Activated gamma-delta T cell treated with anti-CD3 and anti-CD28 coated beads, Interleukin-2, amount 50 U/mL, for 16 hours (primary cell): ENCODE data around the gene ZNRF1.
A peak's percentile ranks its signal among the peaks of the same experiment; 100 is the strongest.
"Not testable (repeated sequence)": the region's sequence is repeated elsewhere in the genome, so short reads cannot be mapped to it uniquely, and the experiment has no call there.

Experiments used
- DNase-seq: peaks from one replicate; pipeline ENCODE4 v3.0.0-alpha.2; 2020; ENCODE audit warnings: low read depth

The ZNRF1 gene

DNA sequence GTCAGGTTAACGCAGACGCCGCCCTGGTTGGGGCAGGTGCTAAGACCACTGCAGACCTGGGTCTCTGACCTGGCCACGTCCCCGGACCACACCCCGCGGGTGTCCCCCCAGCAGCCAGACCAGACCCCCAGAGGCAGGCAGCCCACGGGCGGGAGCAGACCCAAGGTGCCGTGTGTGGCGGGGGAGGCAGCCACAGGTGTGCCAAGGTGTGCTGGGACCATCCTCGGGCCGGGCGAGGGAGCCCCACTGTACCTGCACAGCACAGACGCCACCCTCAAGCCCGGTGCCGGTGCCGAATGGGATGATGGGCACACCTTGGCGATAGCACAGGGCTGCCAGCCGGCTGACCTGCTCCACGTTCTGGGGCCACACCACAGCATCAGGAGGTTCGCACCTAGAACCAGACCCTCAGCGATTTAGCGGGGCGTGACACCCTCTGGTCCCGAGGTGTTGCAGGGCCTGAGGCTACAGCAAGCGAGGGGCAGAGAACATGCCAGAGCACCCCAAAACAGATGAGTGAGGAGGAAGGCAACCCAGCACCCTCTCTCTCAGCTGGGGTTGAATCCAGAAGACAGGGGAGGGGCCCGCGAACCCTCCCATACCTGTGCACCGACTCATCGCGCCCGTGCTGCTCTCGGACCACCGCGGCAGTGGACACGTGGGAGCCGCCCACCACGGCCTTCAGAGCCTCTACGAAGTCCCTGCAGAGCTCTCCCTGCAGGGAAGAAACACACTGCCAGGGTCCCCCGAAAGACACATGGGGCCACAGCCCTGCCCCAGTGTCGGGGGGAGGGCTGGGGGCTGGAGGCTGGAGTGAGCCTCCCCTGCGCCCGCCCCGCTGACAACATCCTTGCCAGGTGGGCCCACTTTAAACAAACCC lies 116.4 kb downstream of the ZNRF1 start:
- no peak for DNase-seq

DNA sequence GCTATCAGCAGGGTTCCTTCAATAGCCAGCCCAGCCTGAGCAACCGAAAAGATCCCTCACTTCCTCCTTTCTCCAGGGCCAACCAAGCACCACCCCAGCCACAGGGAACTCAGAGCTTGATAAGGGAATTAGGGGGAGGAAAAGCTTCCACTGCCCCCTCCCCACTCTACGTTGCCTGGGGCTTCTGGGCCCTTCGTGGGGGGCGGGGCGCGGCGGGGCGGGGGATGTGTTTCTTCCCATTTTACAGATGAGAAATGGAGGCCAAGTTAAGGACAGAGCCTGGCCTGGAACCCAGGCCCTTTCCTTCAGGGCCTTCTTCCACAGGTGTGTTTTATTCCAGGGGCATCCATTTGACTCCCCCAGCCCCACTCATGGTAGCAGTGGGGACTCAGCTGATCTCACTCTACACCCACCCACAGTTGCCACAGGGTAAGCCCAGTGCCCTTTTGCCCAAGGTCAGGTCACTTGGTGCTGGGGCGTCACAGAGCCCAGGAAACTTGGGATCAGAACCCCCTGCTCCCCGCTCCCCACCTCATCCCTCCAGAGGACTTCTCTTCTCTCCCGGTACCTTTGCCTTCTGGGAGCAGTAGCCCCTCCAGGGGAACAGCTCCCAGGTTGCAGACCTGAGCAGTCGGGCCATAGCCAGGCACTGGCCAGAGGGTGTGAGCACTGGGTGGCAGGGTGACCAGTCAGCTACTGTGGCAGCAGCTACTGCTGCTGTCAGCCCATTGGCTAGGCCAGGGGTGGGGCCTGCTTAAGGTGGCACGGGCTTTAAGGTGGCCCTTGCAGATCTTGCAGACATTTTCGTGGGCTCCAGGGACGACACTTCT lies 117.5 kb downstream of the ZNRF1 start, which contains the start of gene LDHD:
Gene LDHD (minus strand): TSS at position 700 of the 830 bp plus-strand sequence. CDS start 60 bp downstream, at position 640.
- no peak for DNase-seq

DNA sequence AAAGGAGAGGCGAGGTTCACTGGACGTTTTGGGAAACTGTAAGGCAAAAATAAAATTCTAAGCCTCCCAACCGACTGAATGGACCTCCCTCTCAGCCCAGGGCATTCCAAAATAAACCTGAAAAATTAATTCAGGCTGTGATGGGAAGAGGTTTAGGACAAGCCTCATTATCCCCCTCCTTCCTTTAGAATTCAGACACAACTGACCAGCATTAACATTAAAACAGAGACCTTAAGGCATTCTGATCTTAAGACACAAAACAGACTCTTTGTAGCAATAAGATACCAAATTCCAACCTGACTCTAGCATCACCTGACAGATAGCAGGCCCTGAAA lies 118.1 kb downstream of the ZNRF1 start:
- no peak for DNase-seq

DNA sequence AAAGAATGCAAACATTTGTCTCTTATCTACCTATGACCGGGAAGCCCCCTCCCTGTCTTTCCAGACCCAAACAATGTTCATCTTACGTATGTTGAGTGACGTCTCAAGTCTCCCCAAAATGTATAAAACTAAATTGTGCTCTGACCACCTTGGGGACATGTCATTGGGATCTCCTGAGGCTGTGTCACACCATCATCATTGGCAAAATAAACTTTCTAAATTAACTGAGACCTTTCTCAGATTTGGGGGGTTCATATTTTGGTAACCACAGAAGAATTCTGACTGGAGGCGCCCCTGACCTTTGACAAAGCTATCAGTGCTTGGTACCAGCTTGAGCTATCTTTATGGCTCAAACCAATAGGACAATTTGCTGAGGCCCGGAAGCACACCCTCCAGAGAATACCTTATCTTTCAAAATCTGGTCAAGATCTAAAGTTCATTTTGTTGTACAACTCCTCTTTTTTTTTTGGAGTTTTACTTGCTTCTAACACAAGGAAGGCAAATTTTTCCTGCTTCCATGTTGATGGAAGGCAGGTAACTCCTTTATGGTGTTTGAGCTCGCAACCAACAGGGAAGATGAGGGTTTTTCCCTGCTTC lies 120.2 kb downstream of the ZNRF1 start:
- no peak for DNase-seq

DNA sequence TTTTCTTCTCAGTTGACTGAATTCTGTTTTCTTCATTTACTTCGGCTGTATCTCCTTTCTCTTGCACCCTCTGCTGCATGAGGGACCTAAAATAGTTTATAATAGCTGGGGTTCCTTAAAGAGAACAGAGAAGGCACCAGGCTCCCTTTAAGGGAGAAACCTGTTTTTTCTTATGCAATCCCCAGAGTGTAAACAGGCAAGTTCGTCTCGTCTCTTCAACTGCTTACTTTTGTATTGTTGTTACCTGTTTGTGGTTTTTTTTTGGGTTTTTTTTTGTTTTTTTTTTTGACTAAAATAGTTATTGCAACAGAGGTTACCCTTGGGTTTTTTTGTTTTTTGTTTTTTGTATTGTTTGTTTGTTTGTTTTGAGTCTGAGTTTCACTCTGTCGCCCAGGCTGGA lies 121.4 kb downstream of the ZNRF1 start:
- DNase-seq, result no peak

DNA sequence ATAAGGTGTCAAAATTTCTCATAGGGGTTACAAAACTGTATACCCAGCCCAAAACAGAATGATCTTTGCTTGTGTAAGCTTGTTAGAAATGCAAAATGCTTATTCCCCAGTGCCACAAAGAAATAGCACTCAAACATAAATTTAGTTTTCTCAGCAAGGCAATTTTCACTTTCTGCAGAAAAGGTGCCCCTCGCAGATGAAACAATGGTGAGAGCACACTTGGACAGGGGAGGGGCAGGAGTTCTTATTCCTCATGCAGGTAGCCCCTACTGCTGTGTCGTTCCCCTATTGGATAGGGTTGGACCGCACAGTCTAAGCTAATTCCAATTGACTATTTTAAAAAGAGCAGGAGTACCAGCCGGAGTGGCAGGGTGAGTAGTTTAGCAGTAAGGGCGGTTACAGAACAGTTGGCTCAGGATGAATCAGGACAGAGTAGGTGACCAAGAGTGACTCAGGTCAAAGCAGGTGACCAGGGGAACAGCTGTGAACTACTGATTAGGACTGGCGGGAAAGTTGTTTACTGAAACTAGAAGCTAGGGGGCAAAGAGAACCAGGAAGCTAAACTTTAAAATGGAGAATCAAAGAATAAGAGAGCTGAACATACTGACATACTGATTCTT lies 123.2 kb downstream of the ZNRF1 start:
- DNase-seq, result no peak

DNA sequence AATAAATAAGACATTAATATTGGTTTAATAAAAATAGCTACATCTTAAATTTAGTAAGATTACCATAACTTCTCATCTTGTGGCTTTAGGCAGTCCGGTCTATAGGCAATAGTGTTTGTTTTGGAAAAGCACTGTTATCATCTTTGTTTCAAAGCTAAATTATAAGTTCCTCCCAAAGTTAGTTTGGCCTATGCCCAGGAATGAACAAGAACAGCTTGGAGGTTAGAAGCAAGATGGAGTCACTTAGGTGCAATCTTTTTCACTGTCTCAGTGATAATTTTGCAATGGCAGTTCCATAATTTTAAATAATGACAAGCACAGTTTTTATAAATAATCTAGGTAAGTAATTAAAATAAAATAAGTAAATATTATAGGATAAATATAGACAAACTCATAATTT lies 123.8 kb downstream of the ZNRF1 start:
- no peak for DNase-seq

DNA sequence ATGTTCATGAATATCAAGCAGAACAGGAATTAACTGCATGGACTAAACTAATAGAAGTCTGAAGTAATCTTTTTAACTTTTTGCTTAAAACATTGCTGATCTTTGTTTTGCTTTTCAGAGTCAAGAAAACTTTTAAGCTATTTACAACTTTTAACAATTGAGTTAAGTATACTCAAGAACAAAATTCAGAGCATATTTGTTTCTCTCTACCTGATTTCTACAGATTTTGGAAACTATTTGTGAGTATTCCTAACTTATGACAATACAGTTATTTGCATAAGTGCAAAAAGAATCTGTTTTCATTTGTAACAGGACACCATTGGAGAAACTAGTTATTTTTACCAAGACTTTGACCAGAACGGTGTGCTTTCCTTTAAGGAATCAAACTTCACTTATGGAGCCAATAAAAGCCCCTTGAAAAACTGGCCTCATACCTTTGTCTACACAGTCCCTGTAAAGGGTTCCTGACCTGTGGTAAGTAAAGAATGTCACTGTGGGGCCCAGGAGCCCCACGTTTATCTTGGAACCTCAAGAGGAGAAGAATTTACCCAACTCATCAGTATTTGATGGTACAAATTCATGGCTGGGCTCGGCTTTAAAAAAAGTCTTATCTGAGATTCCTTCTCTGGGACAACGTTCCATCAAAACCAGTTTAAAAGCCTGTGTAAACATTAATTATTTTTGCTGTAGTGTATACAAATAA lies 129.0 kb downstream of the ZNRF1 start:
- DNase-seq, result no peak

DNA sequence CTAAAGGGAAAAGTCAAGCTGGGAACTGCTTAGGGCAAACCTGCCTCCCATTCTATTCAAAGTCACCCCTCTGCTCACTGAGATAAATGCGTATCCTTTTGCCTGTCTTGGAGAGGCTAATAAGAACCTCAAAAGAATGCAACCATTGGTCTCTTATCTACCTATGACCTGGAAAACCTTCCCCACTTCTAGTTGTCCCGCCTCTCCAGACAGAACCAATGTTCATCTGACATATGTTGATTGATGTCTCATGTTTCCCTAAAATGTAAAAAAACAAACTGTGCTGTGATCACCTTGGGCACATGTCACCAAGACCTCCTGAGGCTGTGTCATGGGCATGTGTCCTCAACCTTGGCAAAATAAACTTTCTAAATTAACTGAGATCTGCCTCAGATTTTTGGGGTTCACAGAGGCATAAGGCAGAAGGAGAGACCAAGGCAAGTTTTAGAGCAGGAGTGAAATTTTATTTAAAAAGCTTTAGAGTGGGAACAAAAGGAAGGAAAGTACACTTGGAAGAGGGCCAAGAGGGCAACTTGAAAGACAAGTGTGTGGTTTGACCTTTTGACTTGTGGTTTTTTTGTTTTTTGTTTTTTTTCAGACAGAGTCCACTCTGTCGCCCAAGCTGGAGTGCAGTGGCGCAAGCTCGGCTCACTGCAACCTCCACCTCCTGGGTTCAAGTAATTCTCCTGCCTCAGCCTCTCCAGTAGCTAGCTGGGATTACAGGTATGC lies 130.8 kb downstream of the ZNRF1 start:
- DNase-seq, result not testable (repeated sequence)

DNA sequence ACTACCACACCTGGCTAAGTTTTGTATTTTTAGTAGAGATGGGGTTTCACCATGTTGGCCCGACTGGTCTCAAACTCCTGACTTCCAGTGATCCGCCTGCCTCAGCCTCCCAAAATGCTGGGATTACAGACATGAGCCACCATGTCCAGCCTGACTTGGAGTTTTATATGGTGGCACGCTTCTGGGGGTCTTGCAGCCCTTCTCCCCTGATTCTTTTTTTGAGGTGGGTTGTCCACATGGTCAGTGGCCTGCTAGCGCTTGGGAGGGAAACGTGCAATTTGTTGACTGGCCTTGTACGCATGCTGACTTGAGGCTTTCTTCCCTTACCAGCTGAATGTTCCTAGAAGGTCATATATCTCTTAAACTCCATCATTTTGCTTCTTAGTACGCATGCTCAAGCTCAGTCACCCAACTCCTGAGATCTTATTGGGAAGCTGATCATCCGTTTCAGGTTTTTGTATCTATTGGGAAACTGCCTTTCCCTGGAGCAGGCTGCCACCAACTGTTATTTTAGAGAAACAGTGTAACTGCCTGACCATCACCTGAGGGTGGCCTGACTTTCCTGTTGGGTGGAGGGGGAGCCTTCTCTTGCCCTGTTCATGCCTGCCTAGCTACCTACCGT lies 131.4 kb downstream of the ZNRF1 start:
- no peak for DNase-seq

DNA sequence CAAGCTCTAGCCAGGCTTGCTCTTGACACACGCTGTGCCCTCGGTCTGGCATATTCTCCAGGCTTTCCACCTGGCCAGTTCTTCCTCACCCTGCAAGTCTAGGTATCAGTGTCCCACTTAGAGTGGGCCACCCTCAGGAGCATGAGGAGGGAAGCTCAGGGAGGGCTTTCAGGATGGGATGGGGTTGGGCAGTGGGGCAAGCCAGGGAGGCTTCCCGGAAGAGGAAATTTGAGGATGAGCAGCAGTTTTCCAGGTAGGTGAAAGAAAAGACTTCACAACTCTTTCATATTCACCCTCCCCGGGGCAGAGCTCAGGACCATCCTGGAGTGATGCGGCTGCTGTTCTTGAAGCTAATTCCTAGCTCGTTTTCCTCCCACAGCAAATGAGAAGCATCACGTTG lies 132.3 kb downstream of the ZNRF1 start:
- no peak for DNase-seq

DNA sequence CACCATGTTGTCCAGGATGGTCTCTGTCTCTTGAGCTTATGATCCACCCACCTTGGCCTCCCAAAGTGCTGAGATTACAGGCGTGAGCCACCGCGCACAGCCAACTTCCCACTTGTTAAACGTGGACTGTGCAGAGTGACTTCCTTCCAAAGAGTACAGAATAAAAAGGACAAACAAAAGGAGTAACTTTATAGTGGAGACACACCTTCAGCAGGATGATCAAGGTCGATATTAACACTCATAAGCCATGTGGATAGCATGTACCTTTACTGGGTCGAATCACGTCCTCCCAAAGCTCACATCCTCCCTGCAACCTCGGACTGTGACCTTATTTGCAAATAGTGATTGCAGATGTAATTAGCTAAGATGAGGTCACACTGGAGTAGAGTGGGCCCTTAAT lies 139.4 kb downstream of the ZNRF1 start:
- DNase-seq, result no peak

DNA sequence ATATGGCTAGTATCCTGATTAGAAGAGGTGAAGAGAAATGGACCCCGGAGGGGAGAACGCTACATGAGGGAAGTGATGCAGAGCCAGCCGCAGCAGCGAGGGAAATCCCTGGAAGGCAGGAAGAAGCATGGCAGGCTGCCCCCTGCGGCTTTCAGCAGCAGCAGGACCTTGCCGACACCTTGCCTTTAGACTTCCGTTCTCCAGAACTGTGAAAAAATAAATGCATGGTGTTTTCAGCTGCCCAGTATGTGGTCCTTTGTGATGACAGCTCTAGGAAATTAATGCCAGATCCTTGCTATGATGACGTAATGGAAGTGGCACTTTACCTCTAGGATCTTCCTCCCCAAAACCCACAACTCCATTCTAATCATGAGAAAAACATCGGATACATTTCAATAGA lies 139.8 kb downstream of the ZNRF1 start:
- no peak for DNase-seq

DNA sequence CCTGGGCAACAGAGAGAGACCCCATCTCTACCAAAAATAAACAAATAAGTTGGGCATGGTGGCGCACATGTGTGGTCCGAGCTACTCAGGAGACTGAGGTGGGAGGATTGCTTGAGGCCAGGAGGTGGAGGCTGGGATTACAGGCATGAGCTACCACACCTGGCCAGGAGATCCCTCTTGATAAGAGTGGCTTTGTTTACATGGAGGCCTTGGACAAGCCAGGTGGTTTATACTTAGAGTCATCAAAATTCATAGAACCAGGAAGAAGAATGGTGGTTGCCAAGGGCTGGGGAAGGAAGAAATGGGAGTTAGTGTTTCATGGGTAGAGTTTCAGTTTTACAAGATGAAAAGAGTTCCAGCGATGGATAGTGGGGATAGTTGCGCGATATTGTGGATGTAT lies 140.7 kb downstream of the ZNRF1 start:
- no peak for DNase-seq

DNA sequence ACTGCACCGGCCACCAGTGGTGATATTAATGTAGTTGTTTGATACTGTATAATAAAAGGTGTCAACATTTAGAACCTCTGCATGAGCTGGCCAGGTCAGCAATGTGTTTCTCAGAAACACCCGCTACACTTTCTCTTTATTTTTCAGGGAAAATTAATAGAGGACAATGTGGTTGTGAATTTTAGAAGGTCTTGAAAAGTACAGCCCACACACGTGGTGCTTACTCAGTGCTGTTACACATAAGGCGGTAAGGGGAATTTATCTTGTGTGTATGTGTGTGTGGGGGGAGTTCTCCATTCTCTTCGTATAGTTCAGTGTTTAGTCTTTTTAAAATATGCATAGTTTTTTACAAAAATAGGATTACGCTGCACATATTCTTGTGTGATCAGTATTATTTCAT lies 145.1 kb downstream of the ZNRF1 start:
- no peak for DNase-seq

DNA sequence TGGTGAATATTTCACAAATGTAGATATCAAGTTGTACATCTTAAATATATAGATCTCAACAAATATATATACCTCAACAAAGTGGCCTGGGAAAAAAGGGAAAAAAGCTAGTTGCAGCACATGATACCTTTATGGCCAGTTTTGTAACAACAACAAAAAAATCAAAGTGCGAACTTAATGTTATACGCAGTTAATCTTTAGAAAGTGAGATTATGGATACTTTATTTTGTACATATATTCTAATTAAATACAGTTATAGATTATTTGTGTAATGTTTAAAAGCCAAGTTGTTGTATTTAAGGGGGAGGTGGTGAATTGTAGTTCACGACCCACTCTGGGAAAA lies 149.1 kb downstream of the ZNRF1 start:
- DNase-seq, result no peak

DNA sequence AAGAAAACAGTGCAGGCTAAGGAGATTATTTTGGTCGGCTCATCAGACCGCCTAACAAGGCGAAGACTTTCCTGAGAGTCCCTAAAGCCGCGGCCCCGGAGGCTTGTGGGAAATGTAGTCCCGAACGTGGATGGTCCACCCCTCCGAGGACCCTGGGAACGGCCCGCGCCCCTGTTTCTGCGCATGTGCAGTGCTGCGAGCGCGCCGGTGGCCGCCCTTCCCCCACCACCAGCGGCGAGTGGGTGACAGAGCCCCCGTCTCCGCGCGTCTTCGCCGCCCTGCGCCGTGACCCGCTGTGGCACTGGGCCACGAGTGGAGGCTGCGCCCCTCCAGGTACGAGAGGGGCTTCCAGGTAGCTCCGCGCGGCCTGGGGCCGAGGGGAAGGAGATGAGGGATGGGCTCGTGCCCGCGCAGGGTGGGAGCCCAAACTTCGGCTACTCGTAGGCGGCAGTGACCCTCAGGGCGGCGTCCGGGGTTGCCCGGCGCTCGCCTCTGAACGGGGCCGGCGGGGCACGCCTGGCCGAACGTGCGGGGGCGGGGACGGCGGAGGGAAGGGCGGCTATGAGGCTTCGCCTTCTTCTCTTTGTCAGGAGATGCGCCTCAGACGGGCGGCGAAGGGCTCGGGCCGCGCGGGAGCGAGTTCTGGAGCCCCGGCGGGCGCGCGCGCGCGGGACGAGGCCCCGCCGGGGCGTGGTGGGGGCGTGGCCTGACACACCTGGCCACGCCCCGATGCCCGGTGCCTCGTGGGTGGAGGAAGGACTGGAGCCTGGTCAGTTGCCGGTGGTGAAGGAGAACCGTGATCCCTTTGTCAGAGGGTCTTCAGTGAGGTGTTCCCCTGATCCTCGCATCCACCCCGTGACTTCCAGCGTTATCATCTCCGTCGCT lies 149.7 kb downstream of the ZNRF1 start, which contains the start of gene ZFP1:
Gene ZFP1 (plus strand): TSS at position 214 of the 885 bp plus-strand sequence. CDS start 4,428 bp downstream, outside the sequence.
- DNase-seq, result peak; percentile 92

DNA sequence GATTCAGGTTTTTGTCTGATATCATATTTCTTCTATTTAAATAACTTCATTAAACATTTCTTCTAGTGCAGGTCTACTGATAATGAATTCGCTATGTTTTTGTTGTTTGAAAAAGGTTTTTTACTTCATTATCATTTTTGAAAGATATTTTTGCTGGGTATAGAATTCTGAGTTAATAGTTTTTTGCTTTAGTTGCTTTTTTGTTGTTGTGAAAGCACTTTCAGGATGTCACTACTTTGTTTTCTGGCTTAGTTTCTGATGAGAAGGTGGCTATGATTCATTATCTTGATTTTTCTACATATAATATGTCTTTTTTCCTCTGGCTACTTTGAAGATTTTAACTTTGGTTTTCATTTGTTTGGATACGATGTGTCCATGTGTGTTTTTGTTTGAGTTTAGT lies 153.0 kb downstream of the ZNRF1 start:
- DNase-seq, result no peak

DNA sequence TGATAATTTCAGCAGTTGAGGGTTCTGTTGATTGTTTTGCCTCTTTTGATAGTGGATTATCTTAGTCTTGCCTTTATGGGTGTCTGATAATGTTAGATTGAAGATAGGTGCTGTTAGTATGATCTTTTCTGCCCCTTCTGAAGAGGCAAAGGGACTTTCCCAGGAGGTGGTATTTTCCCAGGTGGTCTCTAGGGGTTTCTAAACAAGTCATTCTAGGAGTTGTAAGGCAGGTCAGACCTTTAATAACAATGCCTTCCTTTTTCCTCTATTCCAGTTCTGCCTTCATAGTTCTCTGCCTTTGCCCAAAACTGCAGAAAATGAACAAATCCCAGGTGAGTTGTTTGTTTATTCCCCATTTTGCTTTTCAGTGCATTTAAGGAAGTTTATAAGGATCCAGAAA lies 153.8 kb downstream of the ZNRF1 start:
- no peak for DNase-seq

DNA sequence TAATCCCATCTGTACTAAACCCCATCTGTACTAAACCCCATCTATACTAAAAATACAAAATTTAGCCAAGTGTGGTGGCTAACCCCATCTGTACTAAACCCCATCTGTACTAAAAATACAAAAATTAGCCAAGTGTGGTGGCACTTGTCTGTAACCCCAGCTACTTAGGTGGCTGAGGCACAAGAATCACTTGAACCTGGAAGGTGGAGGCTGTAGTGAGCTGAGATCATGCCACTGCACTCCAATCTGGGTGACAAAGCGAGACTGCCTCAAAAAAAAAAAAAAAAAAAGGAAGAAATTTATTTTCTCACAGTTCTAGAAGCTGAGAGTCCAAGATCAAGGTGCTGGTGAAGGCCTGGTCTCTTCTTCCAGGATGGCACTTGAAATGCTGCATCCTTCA lies 161.6 kb downstream of the ZNRF1 start:
- no peak for DNase-seq
